Measurements from ENCODE around the gene MGAT4B.

- no peak for TF ChIP-seq POLR2A (IDR thresholded peaks at IDR 0.05)
- no peak for TF ChIP-seq CTCF (IDR thresholded peaks at IDR 0.05)
- no peak for TF ChIP-seq POLR2AphosphoS5 (IDR thresholded peaks at IDR 0.05)
- no peak for TF ChIP-seq EP300 (IDR thresholded peaks at IDR 0.05)
These were observed 40.5 kb downstream of the MGAT4B start for GRCh38 chr5:179766021-179766725.

Data from sigmoid colon (tissue), 4 donors.